OCI-M2 (cell line): ENCODE data around the gene MYOM1.
"Not testable (repeated sequence)": the region's sequence is repeated elsewhere in the genome, so short reads cannot be mapped to it uniquely, and the experiment has no call there.

ENCODE experiments used
- DNase-seq: peaks from one replicate; lab custom pipeline; 2025; ENCODE audit not compliant: unreplicated experiment; lab: John Stamatoyannopoulos, UW

MYOM1 gene

GRCh38 chr18:3061581-3062312 lies 158.0 kb downstream of the MYOM1 start:
- DNase-seq = no peak

- no peak for DNase-seq
Observed at GRCh38 chr18:3060667-3061580, 158.8 kb downstream of the MYOM1 start.

GRCh38 chr18:3059272-3059671 lies 160.5 kb downstream of the MYOM1 start:
- no peak for DNase-seq

GRCh38 chr18:3058328-3059191 lies 161.2 kb downstream of the MYOM1 start:
- no peak for DNase-seq

- DNase-seq = no peak
Observed at GRCh38 chr18:3057526-3057925, 162.2 kb downstream of the MYOM1 start.

GRCh38 chr18:3056311-3056710 lies 163.5 kb downstream of the MYOM1 start:
- no peak for DNase-seq

GRCh38 chr18:3055816-3056215 lies 164.0 kb downstream of the MYOM1 start:
- DNase-seq = no peak

GRCh38 chr18:3055186-3055728 lies 164.5 kb downstream of the MYOM1 start:
- no peak for DNase-seq

GRCh38 chr18:3054780-3055179 lies 165.0 kb downstream of the MYOM1 start:
- DNase-seq = no peak

- DNase-seq = no peak
Observed at GRCh38 chr18:3054214-3054613, 165.6 kb downstream of the MYOM1 start.

GRCh38 chr18:3053081-3053480 lies 166.7 kb downstream of the MYOM1 start:
- no peak for DNase-seq

- DNase-seq = no peak
Observed at GRCh38 chr18:3052411-3052758, 167.4 kb downstream of the MYOM1 start.

GRCh38 chr18:3051718-3052410 lies 167.9 kb downstream of the MYOM1 start:
- no peak for DNase-seq

- DNase-seq = not testable (repeated sequence)
Observed at GRCh38 chr18:3049897-3050454, 169.8 kb downstream of the MYOM1 start.

- no peak for DNase-seq
Observed at GRCh38 chr18:3048820-3049349, 170.9 kb downstream of the MYOM1 start.

GRCh38 chr18:3048121-3048520 lies 171.6 kb downstream of the MYOM1 start:
- no peak for DNase-seq

- no peak for DNase-seq
Observed at GRCh38 chr18:3046216-3046808, 173.5 kb downstream of the MYOM1 start.

GRCh38 chr18:3044931-3045698 lies 174.7 kb downstream of the MYOM1 start:
- no peak for DNase-seq

- DNase-seq = no peak
Observed at GRCh38 chr18:3042379-3042778, 177.4 kb downstream of the MYOM1 start.
